Measurements from ENCODE around the gene CMTM5.
"Not testable (repeated sequence)": the region's sequence is repeated elsewhere in the genome, so short reads cannot be mapped to it uniquely, and the experiment has no call there.

Gene CMTM5

GRCh38 chr14:23415821-23416778 lies 39.3 kb downstream of the CMTM5 start:
- Histone ChIP-seq H3K27ac (ENCODE audit: low read depth, low read length) (no peak overlapping the region), H3K27me3 (ENCODE audit: control insufficient read depth, low read length) (no peaks in the 10 kb centered on the region), H3K9me3 (ENCODE audit: control insufficient read depth, insufficient read depth, low read length) (no peaks in the 10 kb centered on the region), H3K9me2 (replicated peaks; ENCODE audit: control insufficient read depth, low read length) (no peaks in the 10 kb centered on the region), H3K4me3 (ENCODE audit: low read length) (no peak overlapping the region), H3K79me2 (ENCODE audit: control insufficient read depth, low read length) (no peaks in the 10 kb centered on the region), H3K4me1 (ENCODE audit: control insufficient read depth, low read length) (no peaks in the 10 kb centered on the region), H3K36me3 (ENCODE audit: control insufficient read depth, low read length) (no peaks in the 10 kb centered on the region), H3K4me2 (ENCODE audit: low read length) (no peak overlapping the region), H4K20me1 (ENCODE audit: control insufficient read depth, insufficient read depth, low read depth, low read length) (no peaks in the 10 kb centered on the region), H3F3A (ENCODE audit: control insufficient read depth, insufficient read depth) (no peaks in the 10 kb centered on the region)
- TF ChIP-seq CTCF (IDR thresholded peaks at IDR 0.05; ENCODE audit: low read depth, low read length, poor library complexity, severe bottlenecking) (no peak), EZH2phosphoT487 (IDR thresholded peaks at IDR 0.05; ENCODE audit: borderline replicate concordance, low read length) (no peak)

GRCh38 chr14:23416801-23417200 lies 40.0 kb downstream of the CMTM5 start:
- H4K20me1 ChIP-seq (ENCODE audit: control insufficient read depth, insufficient read depth, low read depth, low read length), result no peaks in the 10 kb centered on the region
- no peak overlapping the region for H3K4me2 ChIP-seq (ENCODE audit: low read length)
- no peak overlapping the region for H3K4me3 ChIP-seq (ENCODE audit: low read length)
- no peaks in the 10 kb centered on the region for H3K36me3 ChIP-seq (ENCODE audit: control insufficient read depth, low read length)
- no peaks in the 10 kb centered on the region for H3K27me3 ChIP-seq (ENCODE audit: control insufficient read depth, low read length)
- H3F3A ChIP-seq (ENCODE audit: control insufficient read depth, insufficient read depth), result no peaks in the 10 kb centered on the region
- no peaks in the 10 kb centered on the region for H3K9me3 ChIP-seq (ENCODE audit: control insufficient read depth, insufficient read depth, low read length)
- no peaks in the 10 kb centered on the region for H3K9me2 ChIP-seq (replicated peaks; ENCODE audit: control insufficient read depth, low read length)
- H3K79me2 ChIP-seq (ENCODE audit: control insufficient read depth, low read length), result no peaks in the 10 kb centered on the region
- no peak for TF ChIP-seq CTCF (IDR thresholded peaks at IDR 0.05; ENCODE audit: low read depth, low read length, poor library complexity, severe bottlenecking)
- no peak for TF ChIP-seq EZH2phosphoT487 (IDR thresholded peaks at IDR 0.05; ENCODE audit: borderline replicate concordance, low read length)
- H3K4me1 ChIP-seq (ENCODE audit: control insufficient read depth, low read length), result no peaks in the 10 kb centered on the region
- no peak overlapping the region for H3K27ac ChIP-seq (ENCODE audit: low read depth, low read length)

- not testable (repeated sequence) for H3K79me2 ChIP-seq (ENCODE audit: control insufficient read depth, low read length); H4K20me1 ChIP-seq (ENCODE audit: control insufficient read depth, insufficient read depth, low read depth, low read length); H3K4me1 ChIP-seq (ENCODE audit: control insufficient read depth, low read length); H3K4me3 ChIP-seq (ENCODE audit: low read length); H3K36me3 ChIP-seq (ENCODE audit: control insufficient read depth, low read length); H3K9me3 ChIP-seq (ENCODE audit: control insufficient read depth, insufficient read depth, low read length); H3K27me3 ChIP-seq (ENCODE audit: control insufficient read depth, low read length); H3K4me2 ChIP-seq (ENCODE audit: low read length); H3F3A ChIP-seq (ENCODE audit: control insufficient read depth, insufficient read depth); H3K9me2 ChIP-seq (replicated peaks; ENCODE audit: control insufficient read depth, low read length); H3K27ac ChIP-seq (ENCODE audit: low read depth, low read length)
Observed at GRCh38 chr14:23417269-23417668, 40.4 kb downstream of the CMTM5 start.

DNA sequence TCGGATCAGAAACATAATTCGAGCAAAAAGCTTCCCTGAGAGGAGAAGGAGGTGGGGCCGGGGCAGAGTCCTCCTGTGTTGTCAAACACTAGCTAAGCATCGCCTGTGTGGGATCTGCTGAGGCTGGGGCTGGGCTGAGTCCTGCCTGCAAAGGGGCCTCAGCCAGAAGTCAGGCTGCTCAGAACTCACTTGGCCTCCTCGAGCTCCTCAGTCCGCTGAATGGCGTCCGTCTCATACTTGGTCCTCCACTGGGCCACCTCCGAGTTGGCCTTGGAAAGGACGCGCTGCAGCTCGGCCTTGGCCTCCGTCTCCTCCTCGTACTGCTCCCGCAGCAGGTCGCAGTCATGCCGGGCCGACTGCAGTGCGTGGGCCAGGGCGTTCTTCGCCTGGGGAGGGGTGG lies 41.2 kb downstream of the CMTM5 start:
- Histone ChIP-seq H3K4me1 (ENCODE audit: control insufficient read depth, low read length) (no peaks in the 10 kb centered on the region), H3K27me3 (ENCODE audit: control insufficient read depth, low read length) (no peaks in the 10 kb centered on the region), H3K4me3 (ENCODE audit: low read length) (no peak overlapping the region), H3K9me2 (replicated peaks; ENCODE audit: control insufficient read depth, low read length) (no peaks in the 10 kb centered on the region), H3K36me3 (ENCODE audit: control insufficient read depth, low read length) (no peaks in the 10 kb centered on the region), H3K79me2 (ENCODE audit: control insufficient read depth, low read length) (no peaks in the 10 kb centered on the region), H3K9me3 (ENCODE audit: control insufficient read depth, insufficient read depth, low read length) (no peaks in the 10 kb centered on the region), H3F3A (ENCODE audit: control insufficient read depth, insufficient read depth) (no peaks in the 10 kb centered on the region), H4K20me1 (ENCODE audit: control insufficient read depth, insufficient read depth, low read depth, low read length) (no peaks in the 10 kb centered on the region), H3K4me2 (ENCODE audit: low read length) (no peak overlapping the region), H3K27ac (ENCODE audit: low read depth, low read length) (no peak overlapping the region)
- TF ChIP-seq CTCF (IDR thresholded peaks at IDR 0.05; ENCODE audit: low read depth, low read length, poor library complexity, severe bottlenecking) (no peak), EZH2phosphoT487 (IDR thresholded peaks at IDR 0.05; ENCODE audit: borderline replicate concordance, low read length) (no peak)

DNA sequence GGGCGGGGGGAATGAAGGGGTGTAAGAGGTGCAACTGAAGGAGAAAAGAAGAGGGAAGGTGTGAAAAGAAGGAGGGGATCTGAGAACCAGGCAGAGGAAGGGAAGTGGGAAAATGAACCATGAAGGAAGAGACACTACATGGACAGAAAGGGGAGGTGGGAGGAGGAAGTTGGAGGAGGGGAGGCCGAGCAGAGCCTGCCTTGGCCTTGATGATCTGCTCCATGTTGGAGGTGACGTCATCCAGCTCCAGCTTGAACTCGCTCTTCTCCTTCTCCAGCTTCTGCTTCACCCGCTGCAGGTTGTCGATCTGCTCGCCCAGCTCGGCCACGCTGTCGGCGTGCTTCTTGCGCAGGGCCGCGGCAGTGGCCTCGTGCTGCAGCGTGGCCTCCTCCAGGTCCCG lies 42.8 kb downstream of the CMTM5 start:
- not testable (repeated sequence) for H3K27ac ChIP-seq (ENCODE audit: low read depth, low read length); H3K79me2 ChIP-seq (ENCODE audit: control insufficient read depth, low read length); H3F3A ChIP-seq (ENCODE audit: control insufficient read depth, insufficient read depth); H3K4me1 ChIP-seq (ENCODE audit: control insufficient read depth, low read length); H3K4me2 ChIP-seq (ENCODE audit: low read length); H3K9me3 ChIP-seq (ENCODE audit: control insufficient read depth, insufficient read depth, low read length); H3K9me2 ChIP-seq (replicated peaks; ENCODE audit: control insufficient read depth, low read length); H3K36me3 ChIP-seq (ENCODE audit: control insufficient read depth, low read length); H3K27me3 ChIP-seq (ENCODE audit: control insufficient read depth, low read length); H4K20me1 ChIP-seq (ENCODE audit: control insufficient read depth, insufficient read depth, low read depth, low read length); H3K4me3 ChIP-seq (ENCODE audit: low read length)

All from DOHH2 (cell line).